ENCODE data around the gene VPS8. TPM values are rescaled to one million over a fixed set of nuclear protein-coding genes. Genes with fewer than 3 reads are reported as not detected.

VPS8 gene
- total and polyA plus RNA-seq, 9 of the 15 experiments (the other 6 are each of a cell fraction or from before 2014, with no cell fraction given): 7.2 to 41.0 (median 28.3) TPM

GRCh38 chr3:184811663-184811998, 335 bp upstream of the VPS8 start:
- H3K4me2 ChIP-seq (ENCODE audit: insufficient read depth, low read length): peak overlapping the region; percentile 83
- H4K20me1 ChIP-seq (replicated peaks; ENCODE audit: control insufficient read depth, insufficient read depth, low read length): 0 out of 2 replicates have a peak, but pooled peaks cover 3% of the 10 kb centered on the region
- DNase-seq (ENCODE audit: extremely low read depth in 1 of 4, low spot score in 3 of 4) (no peak), ATAC-seq (no peak), FAIRE-seq (no peak)
- H3K36me3 ChIP-seq (ENCODE audit: control insufficient read depth, insufficient read depth, low read length): no peaks in the 10 kb centered on the region; the same call in 2 of the 3 replicates
- H3K27me3 ChIP-seq (ENCODE audit: control insufficient read depth in 2 of 2, insufficient read depth in 2 of 2, low read length in 2 of 2): no peaks in the 10 kb centered on the region
- peak overlapping the region; percentile 86; the same call in 1 of the 2 replicates for H3K4me3 ChIP-seq
- H3K9me3 ChIP-seq (replicated peaks; ENCODE audit: control insufficient read depth, insufficient read depth, low read depth, low read length): no peaks in the 10 kb centered on the region
- H3K9ac ChIP-seq (ENCODE audit: insufficient read depth in 1 of 2, low read depth in 2 of 2, low read length in 2 of 2): peak overlapping the region in 1 of 2 experiments; percentile 26; a peak in 1 of 4 replicates
- no peak for TF ChIP-seq CXXC5 (CRISPR knock-in tag; IDR thresholded peaks at IDR 0.05)
- 0 out of 2 replicates have a peak, but pooled peaks have one; percentile 4 for TF ChIP-seq PKNOX1 (IDR thresholded peaks at IDR 0.05)
- TF ChIP-seq ZNF384 (IDR thresholded peaks at IDR 0.05; ENCODE audit: low read depth, low read length): peak; percentile 17; the same call in 1 of the 2 replicates
- 0 out of 4 replicates have a peak, but pooled peaks of 1 of the 2 experiments have one; percentile 26 for TF ChIP-seq ARNT (IDR thresholded peaks at IDR 0.05)
- TF ChIP-seq ZNF766 (CRISPR knock-in tag; conservative IDR thresholded peaks at IDR 0.05): 0 out of 2 replicates have a peak, but pooled peaks have one; percentile 41
- 0 out of 2 replicates have a peak, but pooled peaks have one; percentile 68 for TF ChIP-seq TRIM25 (IDR thresholded peaks at IDR 0.05; ENCODE audit: borderline replicate concordance)
- no peak for TF ChIP-seq TARDBP (IDR thresholded peaks at IDR 0.05)
- TF ChIP-seq HDAC3 (IDR thresholded peaks at IDR 0.05; ENCODE audit: borderline replicate concordance, partially characterized antibody): no peak
- peak; percentile 6; the same call in 1 of the 2 replicates for TF ChIP-seq SMARCE1 (IDR thresholded peaks at IDR 0.05)
- no peak for TF ChIP-seq ZNF780A (CRISPR knock-in tag; IDR thresholded peaks at IDR 0.05)
- intact Hi-C loops (cut with micrococcal nuclease) (no loop called here), in situ Hi-C loops (cut with MboI) (no loop called here)
- WGBS (ENCODE audit: insufficient coverage, low coverage, missing lambda C conversion rate): 0% methylated on average over 2 of the region's 3 CpGs
- CTCF ChIA-PET (ENCODE audit: low intra/inter-chr PET ratio): no interaction called here
- no TSS peak for BruUV-seq (replicated peaks)
- H3K79me2 ChIP-seq (ENCODE audit: control insufficient read depth, insufficient read depth, low read length): peaks cover 28% of the 10 kb centered on the region
- no peak overlapping the region; the same call in 1 of the 3 replicates for H3K27ac ChIP-seq (ENCODE audit: extremely low read depth, low read depth, low read length)
- H3K4me1 ChIP-seq (replicated peaks in 1 of 2; ENCODE audit: control insufficient read depth in 2 of 2, insufficient read depth in 2 of 2, low read length in 2 of 2): peaks cover 5 to 6% of the 10 kb centered on the region in 2 experiments; a peak in 3 of 5 replicates
- H3K9me1 ChIP-seq (ENCODE audit: control insufficient read depth, insufficient read depth, low read length): no peaks in the 10 kb centered on the region
- peak overlapping the region; percentile 99 for H2AFZ ChIP-seq (ENCODE audit: low read depth, low read length)
- POLR2A ChIA-PET: interaction anchor here (1.0 kb wide), 1 partner anchor 275 kb away, joined by 3 read pairs; no protein-coding TSS in a partner anchor

Measured in K562 (cell line).